Central memory CD8-positive, alpha-beta T cell (primary cell): ENCODE data around the gene FKRP.
A peak's percentile ranks its signal among the peaks of the same experiment; 100 is the strongest.

Experiments
- ATAC-seq: fragments of 150-1000 bp; cut with Tn5 transposase; replicated peaks from 2 replicates; pipeline ENCODE4 v1.10.0; 2022; ENCODE audit warnings: mild to moderate bottlenecking, moderate FRiP score, moderate number of reproducible peaks; ENCODE audit not compliant: poor library complexity, severe bottlenecking; ENCODE audit errors: extremely low read depth
- DNase-seq, 2 donors: peaks; one replicate each; pipeline ENCODE4 v3.0.0; 2021; ENCODE audit warnings: low spot score in 2 of 2
- H3K27ac Mint-ChIP-seq: one replicate; pipeline ENCODE4 v1.8.0; 2022; ENCODE audit warnings: low read depth, mild to moderate bottlenecking, moderate library complexity, mixed read lengths
- H3K27me3 Mint-ChIP-seq: one replicate; pipeline ENCODE4 v1.8.0; 2022; ENCODE audit warnings: mixed read lengths
- H3K36me3 Mint-ChIP-seq: one replicate; pipeline ENCODE4 v1.8.0; 2022; ENCODE audit warnings: mild to moderate bottlenecking, moderate library complexity, mixed read lengths; ENCODE audit not compliant: insufficient read depth
- H3K4me1 Mint-ChIP-seq: one replicate; pipeline ENCODE4 v1.8.0; 2022; ENCODE audit warnings: mixed read lengths
- H3K4me3 Mint-ChIP-seq: one replicate; pipeline ENCODE4 v1.8.0; 2022; ENCODE audit warnings: mild to moderate bottlenecking, moderate library complexity, mixed read lengths
- H3K9me3 Mint-ChIP-seq: one replicate; pipeline ENCODE4 v1.8.0; 2022; ENCODE audit warnings: mixed read lengths

FKRP gene

DNA sequence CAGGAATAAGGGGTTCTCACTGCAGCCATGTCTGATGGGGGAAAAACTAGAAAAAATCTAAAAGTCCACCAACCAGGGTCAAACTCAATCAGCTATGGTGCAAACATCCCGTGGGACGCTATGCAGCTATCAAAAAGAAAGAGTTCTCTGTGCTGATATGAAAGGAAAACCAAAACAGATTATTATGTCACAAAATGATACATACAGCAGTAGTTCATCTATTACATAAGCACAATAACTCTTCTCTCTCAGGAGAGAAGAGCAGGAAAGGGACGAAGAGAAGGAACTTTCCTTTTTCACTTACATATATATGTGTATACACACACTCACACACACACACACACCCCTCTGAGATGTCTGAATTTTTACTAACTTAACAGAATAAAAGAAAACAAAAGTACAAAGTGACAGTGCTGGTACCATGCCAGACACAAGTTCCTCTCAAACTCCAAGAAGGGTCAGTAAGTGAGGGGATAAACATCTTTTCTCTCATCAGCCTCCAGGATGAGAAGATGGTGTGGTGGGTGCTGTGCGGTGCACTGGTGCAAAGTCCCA is 2.9 kb upstream of the FKRP start:
- no peak overlapping the region for H3K4me3 Mint-ChIP-seq
- no peaks in the 10 kb centered on the region for H3K9me3 Mint-ChIP-seq
- peaks cover 64% of the 10 kb centered on the region for H3K4me1 Mint-ChIP-seq
- ATAC-seq (no peak), DNase-seq (no peak)
- H3K27ac Mint-ChIP-seq, result peak overlapping the region; percentile 32
- no peaks in the 10 kb centered on the region for H3K27me3 Mint-ChIP-seq
- H3K36me3 Mint-ChIP-seq, result peaks cover 22% of the 10 kb centered on the region

DNA sequence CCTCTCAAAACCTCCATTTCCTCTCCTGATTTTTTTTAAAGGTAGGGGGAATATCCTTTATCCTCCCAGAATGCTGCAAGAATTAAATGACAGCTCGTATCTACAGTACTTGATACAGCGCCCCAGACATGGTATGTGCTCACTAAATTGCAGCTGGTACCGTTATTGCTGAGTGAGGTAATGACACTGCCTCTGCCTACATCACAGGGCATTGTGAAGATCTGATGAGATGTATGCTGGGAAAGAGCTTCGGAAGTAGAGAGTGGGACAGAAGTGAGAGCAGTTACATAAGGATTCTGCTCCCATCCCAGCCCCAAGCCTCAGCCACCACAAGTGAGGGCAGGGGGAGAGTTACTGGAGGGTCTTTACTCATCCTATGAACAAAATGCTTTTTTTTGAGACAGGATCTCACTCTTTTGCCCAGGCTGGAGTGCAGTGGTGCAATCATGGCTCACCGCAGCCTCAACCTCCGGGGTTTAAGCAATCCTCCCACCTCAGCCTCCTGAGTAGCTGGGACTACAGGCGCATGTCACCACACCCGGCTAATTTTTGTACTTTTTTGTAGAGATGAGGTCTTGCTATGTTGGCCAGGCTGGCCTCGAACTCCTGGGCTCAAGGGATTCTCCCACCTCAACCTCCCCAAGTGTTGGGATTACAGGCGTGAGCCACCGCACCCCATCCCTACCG is 1.7 kb upstream of the FKRP start:
- H3K9me3 Mint-ChIP-seq, result no peaks in the 10 kb centered on the region
- no peak overlapping the region for H3K27ac Mint-ChIP-seq
- peak overlapping the region; percentile 85 for H3K4me3 Mint-ChIP-seq
- ATAC-seq (no peak), DNase-seq (no peak)
- peaks cover 73% of the 10 kb centered on the region for H3K4me1 Mint-ChIP-seq
- no peaks in the 10 kb centered on the region for H3K27me3 Mint-ChIP-seq
- peaks cover 20% of the 10 kb centered on the region for H3K36me3 Mint-ChIP-seq

DNA sequence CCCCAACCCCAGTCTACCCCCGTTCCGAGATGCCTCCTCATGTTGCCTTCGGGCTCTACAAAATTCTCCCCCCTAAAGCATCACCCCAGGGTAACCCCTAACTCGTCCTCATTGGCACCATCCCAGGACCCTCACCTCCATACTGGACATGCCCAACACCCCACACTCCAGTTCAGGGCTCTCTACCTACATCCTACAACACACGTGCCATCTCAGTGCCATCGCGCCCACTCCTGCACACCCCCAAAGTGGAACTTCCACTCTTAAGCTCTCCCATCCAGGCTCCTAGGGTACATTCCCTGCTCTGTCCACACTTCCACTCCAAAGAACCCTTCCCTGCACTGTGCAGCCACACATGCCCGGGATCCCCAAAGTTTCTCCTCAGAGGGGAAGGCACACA is 827 bp upstream of the FKRP start:
- H3K27ac Mint-ChIP-seq, result peak overlapping the region; percentile 84
- H3K36me3 Mint-ChIP-seq, result peaks cover 20% of the 10 kb centered on the region
- no peaks in the 10 kb centered on the region for H3K27me3 Mint-ChIP-seq
- DNase-seq (no peak), ATAC-seq (no peak)
- H3K4me1 Mint-ChIP-seq, result peaks cover 65% of the 10 kb centered on the region
- H3K9me3 Mint-ChIP-seq, result no peaks in the 10 kb centered on the region
- peak overlapping the region; percentile 85 for H3K4me3 Mint-ChIP-seq

DNA sequence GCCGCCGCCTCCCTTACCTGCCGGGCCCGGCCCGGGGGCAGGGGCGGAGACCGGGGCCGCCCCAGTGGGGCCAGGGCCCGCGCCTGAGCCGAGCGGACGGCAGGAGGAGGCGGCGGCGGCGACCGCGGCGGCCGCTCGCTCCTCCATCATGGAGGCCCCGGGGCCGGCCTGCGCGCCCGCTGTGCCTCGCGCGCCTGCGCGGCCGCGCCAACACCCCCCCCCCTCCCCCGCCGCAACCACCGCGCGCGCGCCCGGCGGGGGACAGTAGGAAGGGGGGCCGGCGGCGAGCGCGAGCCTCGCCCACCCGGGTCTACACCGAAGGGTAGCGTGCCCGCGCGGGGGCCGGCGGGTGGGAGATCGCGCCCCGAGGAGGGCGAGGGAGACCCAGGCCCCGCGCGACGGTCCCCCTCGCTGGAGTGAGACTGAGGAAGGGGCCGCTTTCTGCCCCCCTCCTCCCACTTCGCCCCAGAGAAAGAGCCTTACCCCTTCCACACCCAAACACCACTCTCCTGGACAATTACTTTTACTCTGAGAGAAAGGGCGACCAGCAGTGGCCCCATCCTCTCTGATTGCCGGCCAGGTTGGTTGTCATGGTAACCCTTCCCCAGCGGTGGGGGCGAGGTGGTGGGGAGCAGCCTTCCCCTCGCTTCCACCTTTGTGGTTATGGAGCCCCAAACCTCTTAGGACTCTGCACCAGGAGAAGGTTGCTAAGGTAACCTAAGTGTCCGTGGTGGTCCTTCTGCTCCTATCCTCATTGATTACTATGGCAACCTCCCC is 612 bp downstream of the FKRP start, which contains the start of gene STRN4:
Gene STRN4, minus strand, starts transcription at position 170 of the 777 bp plus-strand sequence. Its CDS starts 20 bp downstream, at position 150.
- peak; percentile 64 for ATAC-seq
- Mint-ChIP-seq H3K27me3 (no peaks in the 10 kb centered on the region), H3K27ac (peak within 1 kb of the TSS; percentile 85), H3K9me3 (no peaks in the 10 kb centered on the region), H3K4me1 (peaks cover 53% of the 10 kb centered on the region), H3K4me3 (peak within 1 kb of the TSS; percentile 85), H3K36me3 (peaks cover 14% of the 10 kb centered on the region)
- DNase-seq, result peak in 1 of 2 donors; percentile 35

DNA sequence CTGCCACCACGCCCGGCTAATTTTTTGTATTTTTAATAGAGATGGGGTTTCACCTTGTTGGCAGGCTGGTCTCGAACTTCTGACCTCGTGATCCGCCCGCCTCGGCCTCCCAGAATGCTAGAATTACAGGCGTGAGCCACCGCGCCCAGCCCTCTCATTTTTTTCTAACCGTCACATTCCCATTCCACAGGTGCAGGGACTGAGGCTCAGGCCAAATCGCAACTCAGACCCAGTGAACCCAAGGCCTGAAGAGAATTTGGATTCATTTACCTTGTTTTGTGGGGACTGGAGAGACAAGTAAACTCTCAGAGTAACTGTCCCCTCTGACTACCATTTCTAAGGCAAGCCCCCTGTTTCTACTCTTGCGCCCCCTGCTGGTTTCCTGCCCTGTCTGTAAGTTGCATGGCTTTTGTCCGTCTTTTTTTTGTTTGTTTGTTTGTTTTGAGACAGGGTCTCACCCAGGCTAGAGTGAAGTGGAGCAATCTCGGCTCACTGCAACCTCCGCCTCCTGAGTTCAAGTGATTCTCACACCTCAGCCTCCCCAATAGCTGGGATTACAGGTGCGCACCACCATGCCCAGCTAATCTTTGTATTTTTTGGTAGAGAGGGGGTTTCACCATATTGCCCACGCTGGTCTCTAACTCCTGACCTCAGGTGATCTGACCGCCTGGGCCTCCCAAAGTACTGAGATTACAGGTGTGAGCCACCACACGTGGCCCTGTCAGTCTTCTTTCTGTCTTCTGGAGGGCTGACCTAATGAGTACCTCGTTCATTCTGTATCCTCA is 2.7 kb downstream of the FKRP start:
- peak; percentile 49 to 72 for DNase-seq
- no peaks in the 10 kb centered on the region for H3K27me3 Mint-ChIP-seq
- peaks cover 38% of the 10 kb centered on the region for H3K4me1 Mint-ChIP-seq
- peak overlapping the region; percentile 85 for H3K4me3 Mint-ChIP-seq
- no peak for ATAC-seq
- peaks cover 9% of the 10 kb centered on the region for H3K36me3 Mint-ChIP-seq
- H3K9me3 Mint-ChIP-seq, result no peaks in the 10 kb centered on the region
- peak overlapping the region; percentile 85 for H3K27ac Mint-ChIP-seq

DNA sequence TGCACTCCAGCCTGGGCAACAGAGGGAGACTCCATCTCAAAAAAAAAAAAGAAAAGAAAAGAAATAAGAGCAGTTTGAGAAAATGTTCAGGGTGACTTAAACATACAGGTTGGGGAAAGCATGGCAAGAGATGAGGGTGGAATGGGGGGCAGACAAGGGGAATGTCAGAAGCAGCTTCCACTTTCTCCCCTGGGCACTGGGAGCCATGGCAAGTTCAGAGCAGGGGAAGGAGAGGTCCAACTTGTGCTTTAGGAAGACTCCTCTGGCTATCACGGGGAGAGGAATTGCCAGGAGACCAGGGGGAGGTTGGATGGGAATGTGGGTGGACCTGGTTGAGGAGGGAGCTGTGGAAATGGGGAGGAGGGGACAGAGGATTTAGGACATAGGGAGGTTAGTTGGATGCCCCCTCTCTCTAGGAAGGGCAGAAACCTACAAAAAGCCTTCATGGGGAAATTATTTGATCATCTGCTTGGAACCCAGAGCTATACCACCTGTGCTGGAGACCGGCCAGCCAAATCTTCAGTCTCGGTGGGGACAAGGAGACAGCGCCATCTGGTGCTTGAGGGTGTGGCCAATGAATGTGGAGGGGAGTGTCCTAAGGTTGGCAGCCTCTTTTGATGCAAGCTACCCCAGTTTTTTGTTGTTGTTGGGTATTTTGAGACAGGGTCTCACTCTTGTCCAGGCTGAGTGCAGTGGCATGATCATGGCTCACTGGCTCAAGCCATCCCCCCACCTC is 7.7 kb downstream of the FKRP start:
- Mint-ChIP-seq H3K36me3 (peaks cover 4% of the 10 kb centered on the region), H3K4me3 (no peak overlapping the region), H3K27ac (no peak overlapping the region)

DNA sequence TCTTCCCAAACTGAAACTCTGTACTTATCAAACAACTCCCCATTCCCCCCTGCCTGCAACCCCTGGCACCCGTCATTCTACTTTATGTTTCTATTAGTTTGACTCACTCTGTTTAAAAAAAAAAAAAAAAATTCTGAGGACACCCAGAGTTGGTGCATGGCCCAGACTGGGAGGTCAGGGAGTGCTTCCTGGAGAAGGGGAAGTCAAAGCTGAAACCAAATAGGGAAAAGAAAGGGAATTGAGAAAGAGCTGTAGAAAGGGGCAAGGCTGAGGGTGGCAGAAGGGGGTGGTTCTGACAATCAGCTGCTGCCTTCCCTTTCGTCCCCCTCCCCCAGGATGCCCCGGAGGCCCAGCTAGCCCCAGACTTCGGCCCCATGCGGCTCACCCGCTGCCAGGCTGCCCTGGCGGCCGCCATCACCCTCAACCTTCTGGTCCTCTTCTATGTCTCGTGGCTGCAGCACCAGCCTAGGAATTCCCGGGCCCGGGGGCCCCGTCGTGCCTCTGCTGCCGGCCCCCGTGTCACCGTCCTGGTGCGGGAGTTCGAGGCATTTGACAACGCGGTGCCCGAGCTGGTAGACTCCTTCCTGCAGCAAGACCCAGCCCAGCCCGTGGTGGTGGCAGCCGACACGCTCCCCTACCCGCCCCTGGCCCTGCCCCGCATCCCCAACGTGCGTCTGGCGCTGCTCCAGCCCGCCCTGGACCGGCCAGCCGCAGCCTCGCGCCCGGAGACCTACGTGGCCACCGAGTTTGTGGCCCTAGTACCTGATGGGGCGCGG is 9.4 kb downstream of the FKRP start:
- no peak overlapping the region for H3K4me3 Mint-ChIP-seq
- no peak overlapping the region for H3K27ac Mint-ChIP-seq
- H3K9me3 Mint-ChIP-seq, result no peaks in the 10 kb centered on the region
- ATAC-seq (no peak), DNase-seq (no peak)
- peaks cover 16% of the 10 kb centered on the region for H3K4me1 Mint-ChIP-seq
- H3K36me3 Mint-ChIP-seq, result peaks cover 2% of the 10 kb centered on the region
- no peaks in the 10 kb centered on the region for H3K27me3 Mint-ChIP-seq

More for the DNA sequence above, 7.7 kb downstream of the FKRP start:
- H3K4me1 Mint-ChIP-seq, result peaks cover 18% of the 10 kb centered on the region
- DNase-seq, result peak; percentile 46 to 64
- no peaks in the 10 kb centered on the region for H3K27me3 Mint-ChIP-seq
- ATAC-seq, result peak; percentile 84
- no peaks in the 10 kb centered on the region for H3K9me3 Mint-ChIP-seq

DNA sequence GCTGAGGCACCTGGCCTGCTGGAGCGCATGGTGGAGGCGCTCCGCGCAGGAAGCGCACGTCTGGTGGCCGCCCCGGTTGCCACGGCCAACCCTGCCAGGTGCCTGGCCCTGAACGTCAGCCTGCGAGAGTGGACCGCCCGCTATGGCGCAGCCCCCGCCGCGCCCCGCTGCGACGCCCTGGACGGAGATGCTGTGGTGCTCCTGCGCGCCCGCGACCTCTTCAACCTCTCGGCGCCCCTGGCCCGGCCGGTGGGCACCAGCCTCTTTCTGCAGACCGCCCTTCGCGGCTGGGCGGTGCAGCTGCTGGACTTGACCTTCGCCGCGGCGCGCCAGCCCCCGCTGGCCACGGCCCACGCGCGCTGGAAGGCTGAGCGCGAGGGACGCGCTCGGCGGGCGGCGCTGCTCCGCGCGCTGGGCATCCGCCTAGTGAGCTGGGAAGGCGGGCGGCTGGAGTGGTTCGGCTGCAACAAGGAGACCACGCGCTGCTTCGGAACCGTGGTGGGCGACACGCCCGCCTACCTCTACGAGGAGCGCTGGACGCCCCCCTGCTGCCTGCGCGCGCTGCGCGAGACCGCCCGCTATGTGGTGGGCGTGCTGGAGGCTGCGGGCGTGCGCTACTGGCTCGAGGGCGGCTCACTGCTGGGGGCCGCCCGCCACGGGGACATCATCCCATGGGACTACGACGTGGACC is 10.1 kb downstream of the FKRP start:
- peaks cover 16% of the 10 kb centered on the region for H3K4me1 Mint-ChIP-seq
- no peaks in the 10 kb centered on the region for H3K27me3 Mint-ChIP-seq
- ATAC-seq (no peak), DNase-seq (no peak)
- H3K9me3 Mint-ChIP-seq, result no peaks in the 10 kb centered on the region
- H3K4me3 Mint-ChIP-seq, result no peak overlapping the region
- H3K27ac Mint-ChIP-seq, result no peak overlapping the region
- peaks cover 3% of the 10 kb centered on the region for H3K36me3 Mint-ChIP-seq

DNA sequence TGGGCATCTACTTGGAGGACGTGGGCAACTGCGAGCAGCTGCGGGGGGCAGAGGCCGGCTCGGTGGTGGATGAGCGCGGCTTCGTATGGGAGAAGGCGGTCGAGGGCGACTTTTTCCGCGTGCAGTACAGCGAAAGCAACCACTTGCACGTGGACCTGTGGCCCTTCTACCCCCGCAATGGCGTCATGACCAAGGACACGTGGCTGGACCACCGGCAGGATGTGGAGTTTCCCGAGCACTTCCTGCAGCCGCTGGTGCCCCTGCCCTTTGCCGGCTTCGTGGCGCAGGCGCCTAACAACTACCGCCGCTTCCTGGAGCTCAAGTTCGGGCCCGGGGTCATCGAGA is 10.7 kb downstream of the FKRP start:
- Mint-ChIP-seq H3K9me3 (no peaks in the 10 kb centered on the region), H3K27ac (no peak overlapping the region), H3K4me1 (peaks cover 16% of the 10 kb centered on the region), H3K27me3 (no peaks in the 10 kb centered on the region), H3K4me3 (no peak overlapping the region), H3K36me3 (peaks cover 3% of the 10 kb centered on the region)
- DNase-seq (no peak), ATAC-seq (no peak)

DNA sequence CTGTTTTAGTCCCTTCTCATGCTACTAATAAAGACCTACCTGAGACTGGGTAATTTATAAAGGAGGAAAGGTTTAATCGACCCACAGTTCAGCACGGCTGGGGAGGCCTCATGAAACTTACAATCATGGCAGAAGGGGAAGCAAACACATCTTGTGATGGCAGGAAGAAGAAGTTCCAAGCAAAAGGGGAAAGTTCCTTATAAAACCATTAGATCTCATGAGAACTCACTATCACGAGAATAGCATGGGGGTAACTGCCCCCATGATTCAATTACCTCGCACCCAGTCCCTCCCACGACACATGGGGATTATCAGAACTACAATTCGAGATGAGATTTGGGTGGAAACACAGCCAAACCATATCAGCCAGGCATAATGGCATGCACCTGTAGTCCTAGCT is 13.3 kb downstream of the FKRP start:
- Mint-ChIP-seq H3K9me3 (no peaks in the 10 kb centered on the region), H3K4me1 (peaks cover 7% of the 10 kb centered on the region), H3K27me3 (no peaks in the 10 kb centered on the region), H3K4me3 (no peak overlapping the region), H3K27ac (no peak overlapping the region), H3K36me3 (peaks cover 3% of the 10 kb centered on the region)
- no peak for DNase-seq
- ATAC-seq, result no peak

DNA sequence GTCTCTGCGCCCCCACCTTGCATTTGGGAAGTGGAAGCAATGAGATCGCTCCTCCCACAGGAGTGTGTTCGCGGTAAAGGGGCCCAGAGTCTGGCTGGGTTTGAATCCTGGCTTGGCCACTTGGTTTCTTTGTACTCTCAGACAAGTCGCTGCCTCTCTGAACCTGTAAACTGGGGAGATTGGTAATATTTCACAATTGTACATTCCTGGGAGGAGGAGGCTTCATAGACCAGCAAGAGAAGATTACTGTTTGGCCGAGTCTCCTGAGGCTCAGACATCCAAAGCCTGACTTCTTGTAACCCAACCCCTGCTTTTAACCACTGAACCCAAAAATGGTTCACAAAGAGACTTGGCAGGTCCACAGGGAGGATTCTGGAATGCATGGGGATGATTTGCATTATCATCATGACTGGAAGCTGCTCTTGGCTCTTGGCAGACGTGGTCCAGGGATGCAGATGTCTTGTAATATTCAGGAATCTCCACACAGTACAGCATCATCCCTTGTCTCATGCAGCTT is 14.0 kb downstream of the FKRP start:
- Mint-ChIP-seq H3K27me3 (no peaks in the 10 kb centered on the region), H3K4me3 (no peak overlapping the region), H3K4me1 (peaks cover 7% of the 10 kb centered on the region), H3K27ac (no peak overlapping the region), H3K9me3 (no peaks in the 10 kb centered on the region), H3K36me3 (peaks cover 3% of the 10 kb centered on the region)
- DNase-seq, result no peak
- no peak for ATAC-seq
